Right lobe of liver (tissue), 4 donors: ENCODE results near the gene SLC36A1.

Source experiments
- CTCF ChIP-seq, 4 donors: fragments of 200-600 bp in 3 of 4; fragments of 450-650 bp in 1 of 4; IDR thresholded peaks; one replicate each; pipeline versions ENCODE4 v1.5.1 to v1.8.0; 2016 to 2022; ENCODE audit warnings: antibody characterized with exemption in 4 of 4, mild to moderate bottlenecking in 2 of 4
- POLR2A ChIP-seq: fragments of 450-650 bp; IDR thresholded peaks from one replicate; pipeline ENCODE4 v1.6.1; 2017; ENCODE audit warnings: antibody characterized with exemption, mild to moderate bottlenecking
- donor health status: DM: no; HTN: no; CAD: no.
- donor health status: DM: no; HTN: no; CAD: no.
- donor health status: DM: no; HTN: yes; CAD: no.

GRCh38 chr5:151474799-151475198, 27.4 kb downstream of the SLC36A1 start:
- TF ChIP-seq CTCF (IDR thresholded peaks at IDR 0.05) (no peak), POLR2A (no peak)
